Stimulated activated CD8-positive, alpha-beta memory T cell treated with anti-CD3 and anti-CD28 coated beads, Interleukin-12 subunit alpha, Interleukin-12 subunit beta, amount 100 ng/mL, for 1 hour (primary cell): ENCODE measurements around the gene XPR1.
"Not testable (repeated sequence)": the region's sequence is repeated elsewhere in the genome, so short reads cannot be mapped to it uniquely, and the experiment has no call there.

Experiments used
- DNase-seq: peaks from one replicate; pipeline ENCODE4 v3.0.0-alpha.2; 2020; ENCODE audit warnings: low read depth

Gene XPR1

GRCh38 chr1:180644526-180645192 is 12.8 kb downstream of the XPR1 start:
- DNase-seq, result no peak

- not testable (repeated sequence) for DNase-seq
Measured at GRCh38 chr1:180645261-180645660, 13.4 kb downstream of the XPR1 start.

- no peak for DNase-seq
Measured at GRCh38 chr1:180646093-180646492, 14.3 kb downstream of the XPR1 start.

- no peak for DNase-seq
Measured at GRCh38 chr1:180646547-180646946, 14.7 kb downstream of the XPR1 start.

GRCh38 chr1:180652792-180653191 is 21.0 kb downstream of the XPR1 start:
- DNase-seq, result no peak

GRCh38 chr1:180662709-180663108 is 30.9 kb downstream of the XPR1 start:
- DNase-seq, result no peak

- DNase-seq, result no peak
Measured at GRCh38 chr1:180670681-180671080, 38.9 kb downstream of the XPR1 start.

- no peak for DNase-seq
Measured at GRCh38 chr1:180672105-180672504, 40.3 kb downstream of the XPR1 start.

GRCh38 chr1:180672505-180672904 is 40.7 kb downstream of the XPR1 start:
- DNase-seq, result no peak

- no peak for DNase-seq
Measured at GRCh38 chr1:180674603-180675530, 43.0 kb downstream of the XPR1 start.

- DNase-seq, result no peak
Measured at GRCh38 chr1:180675586-180675985, 43.8 kb downstream of the XPR1 start.

- DNase-seq, result no peak
Measured at GRCh38 chr1:180680558-180681144, 48.8 kb downstream of the XPR1 start.

- not testable (repeated sequence) for DNase-seq
Measured at GRCh38 chr1:180683117-180683516, 51.3 kb downstream of the XPR1 start.

- DNase-seq, result no peak
Measured at GRCh38 chr1:180691322-180691913, 59.6 kb downstream of the XPR1 start.

- no peak for DNase-seq
Measured at GRCh38 chr1:180693564-180694244, 61.9 kb downstream of the XPR1 start.

GRCh38 chr1:180695282-180695681 is 63.5 kb downstream of the XPR1 start:
- DNase-seq, result no peak

- DNase-seq, result no peak
Measured at GRCh38 chr1:180696361-180696760, 64.5 kb downstream of the XPR1 start.

- no peak for DNase-seq
Measured at GRCh38 chr1:180698580-180698979, 66.8 kb downstream of the XPR1 start.

GRCh38 chr1:180702376-180702775 is 70.6 kb downstream of the XPR1 start:
- not testable (repeated sequence) for DNase-seq

GRCh38 chr1:180710746-180711145 is 78.9 kb downstream of the XPR1 start:
- not testable (repeated sequence) for DNase-seq

- not testable (repeated sequence) for DNase-seq
Measured at GRCh38 chr1:180711260-180711659, 79.4 kb downstream of the XPR1 start.

- no peak for DNase-seq
Measured at GRCh38 chr1:180720753-180721152, 88.9 kb downstream of the XPR1 start.
